Peyer's patch (tissue), 4 donors: ENCODE results near the gene PSAPL1.

Experiments
- POLR2A ChIP-seq, 2 donors: fragments of 450-650 bp; IDR thresholded peaks; one replicate each; pipeline ENCODE4 v1.5.1; 2017; ENCODE audit warnings: antibody characterized with exemption in 2 of 2, mild to moderate bottlenecking in 2 of 2, moderate library complexity in 2 of 2
- TF ChIP-seq, protein P1 (sequence below), 6 experiments: fragments of 450-650 bp in 4 of 6; fragments of 200-600 bp in 2 of 6; sonication (generic) in 1 of 6; IDR thresholded peaks; one replicate each; pipeline ENCODE4 v1.5.1; 2017 to 2019; ENCODE audit warnings: antibody characterized with exemption in 6 of 6, mild to moderate bottlenecking in 3 of 6, moderate library complexity in 1 of 6

DNA sequence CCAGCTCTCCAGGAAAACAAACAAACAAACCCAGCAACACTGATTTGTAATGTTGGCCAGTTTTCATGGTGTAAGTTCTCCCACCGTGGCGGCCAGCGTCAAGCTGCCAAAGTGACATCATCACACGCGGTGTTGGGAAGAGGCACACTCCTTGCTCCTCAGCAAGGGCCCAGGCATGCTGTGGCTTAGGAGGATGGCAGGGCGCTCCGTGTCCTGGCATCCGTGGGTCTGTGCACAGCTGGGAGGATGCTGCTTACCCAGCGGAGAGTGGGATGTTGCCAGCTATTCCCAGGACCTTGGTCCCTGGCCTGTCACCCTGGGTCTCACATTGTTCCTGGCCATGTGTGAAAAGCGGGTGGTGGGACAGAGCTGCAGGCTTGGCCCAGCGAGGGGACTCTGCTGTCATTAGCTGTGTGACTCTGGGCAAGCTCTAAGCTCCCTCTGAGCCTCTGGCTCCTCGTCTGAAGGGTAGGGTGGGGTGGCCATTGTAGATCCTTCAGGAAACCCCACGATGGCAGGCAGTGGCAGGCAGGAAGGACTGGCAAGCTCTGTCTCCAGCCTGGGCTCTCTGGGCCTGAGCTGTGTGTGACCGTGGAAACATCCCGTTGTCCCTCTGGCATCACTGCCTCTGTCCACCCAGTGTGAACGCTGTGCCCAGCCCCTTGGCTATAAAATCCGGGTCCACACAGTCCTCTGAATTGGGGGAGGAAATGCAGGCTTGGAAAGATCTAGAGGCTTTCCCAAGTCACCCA, 10.8 kb downstream of the PSAPL1 start:
- TF ChIP-seq POLR2A (IDR thresholded peaks at IDR 0.05), result no peak
- TF ChIP-seq, protein P1, sequence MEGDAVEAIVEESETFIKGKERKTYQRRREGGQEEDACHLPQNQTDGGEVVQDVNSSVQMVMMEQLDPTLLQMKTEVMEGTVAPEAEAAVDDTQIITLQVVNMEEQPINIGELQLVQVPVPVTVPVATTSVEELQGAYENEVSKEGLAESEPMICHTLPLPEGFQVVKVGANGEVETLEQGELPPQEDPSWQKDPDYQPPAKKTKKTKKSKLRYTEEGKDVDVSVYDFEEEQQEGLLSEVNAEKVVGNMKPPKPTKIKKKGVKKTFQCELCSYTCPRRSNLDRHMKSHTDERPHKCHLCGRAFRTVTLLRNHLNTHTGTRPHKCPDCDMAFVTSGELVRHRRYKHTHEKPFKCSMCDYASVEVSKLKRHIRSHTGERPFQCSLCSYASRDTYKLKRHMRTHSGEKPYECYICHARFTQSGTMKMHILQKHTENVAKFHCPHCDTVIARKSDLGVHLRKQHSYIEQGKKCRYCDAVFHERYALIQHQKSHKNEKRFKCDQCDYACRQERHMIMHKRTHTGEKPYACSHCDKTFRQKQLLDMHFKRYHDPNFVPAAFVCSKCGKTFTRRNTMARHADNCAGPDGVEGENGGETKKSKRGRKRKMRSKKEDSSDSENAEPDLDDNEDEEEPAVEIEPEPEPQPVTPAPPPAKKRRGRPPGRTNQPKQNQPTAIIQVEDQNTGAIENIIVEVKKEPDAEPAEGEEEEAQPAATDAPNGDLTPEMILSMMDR (IDR thresholded peaks at IDR 0.05), result no peak
